ENCODE results near the gene SPACA9.

The SPACA9 gene

GRCh38 chr9:132863096-132863495 lies 15.6 kb upstream of the SPACA9 start:
- DNase-seq (ENCODE audit: low spot score): no peak

- no peak for DNase-seq (ENCODE audit: low spot score)
Observed at GRCh38 chr9:132864277-132864676, 14.4 kb upstream of the SPACA9 start.

- no peak for DNase-seq (ENCODE audit: low spot score)
Observed at GRCh38 chr9:132864691-132865090, 14.0 kb upstream of the SPACA9 start.

- DNase-seq (ENCODE audit: low spot score): no peak
Observed at GRCh38 chr9:132866898-132867297, 11.8 kb upstream of the SPACA9 start.

- DNase-seq (ENCODE audit: low spot score): no peak
Observed at GRCh38 chr9:132869266-132869665, 9.4 kb upstream of the SPACA9 start.

- no peak for DNase-seq (ENCODE audit: low spot score)
Observed at GRCh38 chr9:132873403-132873802, 5.3 kb upstream of the SPACA9 start.

- no peak for DNase-seq (ENCODE audit: low spot score)
Observed at GRCh38 chr9:132875159-132875558, 3.5 kb upstream of the SPACA9 start.

- DNase-seq (ENCODE audit: low spot score): no peak
Observed at GRCh38 chr9:132876849-132877248, 1.8 kb upstream of the SPACA9 start.

GRCh38 chr9:132877458-132877823 lies 1.3 kb upstream of the SPACA9 start:
- DNase-seq (ENCODE audit: low spot score): no peak

GRCh38 chr9:132877824-132878694 lies 639 bp upstream of the SPACA9 start, which contains the start of gene AK8:
AK8 (minus strand) TSS chr9:132878284; CDS start chr9:132878255, 29 bp downstream.
- peak; percentile 90 for DNase-seq (ENCODE audit: low spot score)

- no peak for DNase-seq (ENCODE audit: low spot score)
Observed at GRCh38 chr9:132879457-132880323, 992 bp downstream of the SPACA9 start.

GRCh38 chr9:132880324-132880661 lies 1.6 kb downstream of the SPACA9 start:
- DNase-seq (ENCODE audit: low spot score): no peak

- no peak for DNase-seq (ENCODE audit: low spot score)
Observed at GRCh38 chr9:132881826-132882225, 3.1 kb downstream of the SPACA9 start.

- DNase-seq (ENCODE audit: low spot score): no peak
Observed at GRCh38 chr9:132882616-132883015, 3.9 kb downstream of the SPACA9 start.

- DNase-seq (ENCODE audit: low spot score): no peak
Observed at GRCh38 chr9:132883349-132884294, 4.9 kb downstream of the SPACA9 start.

- DNase-seq (ENCODE audit: low spot score): no peak
Observed at GRCh38 chr9:132885720-132886333, 7.1 kb downstream of the SPACA9 start.

GRCh38 chr9:132886334-132886725 lies 7.6 kb downstream of the SPACA9 start:
- DNase-seq (ENCODE audit: low spot score): no peak

- no peak for DNase-seq (ENCODE audit: low spot score)
Observed at GRCh38 chr9:132887181-132888120, 8.8 kb downstream of the SPACA9 start.

GRCh38 chr9:132888151-132888550 lies 9.5 kb downstream of the SPACA9 start:
- no peak for DNase-seq (ENCODE audit: low spot score)

GRCh38 chr9:132892400-132892799 lies 13.7 kb downstream of the SPACA9 start:
- DNase-seq (ENCODE audit: low spot score): no peak

All from ecto neural progenitor cell (in vitro differentiated cells).